Measurements from ENCODE around the gene PRKG2.
A peak's percentile ranks its signal among the peaks of the same experiment; 100 is the strongest.

Gene PRKG2

DNA sequence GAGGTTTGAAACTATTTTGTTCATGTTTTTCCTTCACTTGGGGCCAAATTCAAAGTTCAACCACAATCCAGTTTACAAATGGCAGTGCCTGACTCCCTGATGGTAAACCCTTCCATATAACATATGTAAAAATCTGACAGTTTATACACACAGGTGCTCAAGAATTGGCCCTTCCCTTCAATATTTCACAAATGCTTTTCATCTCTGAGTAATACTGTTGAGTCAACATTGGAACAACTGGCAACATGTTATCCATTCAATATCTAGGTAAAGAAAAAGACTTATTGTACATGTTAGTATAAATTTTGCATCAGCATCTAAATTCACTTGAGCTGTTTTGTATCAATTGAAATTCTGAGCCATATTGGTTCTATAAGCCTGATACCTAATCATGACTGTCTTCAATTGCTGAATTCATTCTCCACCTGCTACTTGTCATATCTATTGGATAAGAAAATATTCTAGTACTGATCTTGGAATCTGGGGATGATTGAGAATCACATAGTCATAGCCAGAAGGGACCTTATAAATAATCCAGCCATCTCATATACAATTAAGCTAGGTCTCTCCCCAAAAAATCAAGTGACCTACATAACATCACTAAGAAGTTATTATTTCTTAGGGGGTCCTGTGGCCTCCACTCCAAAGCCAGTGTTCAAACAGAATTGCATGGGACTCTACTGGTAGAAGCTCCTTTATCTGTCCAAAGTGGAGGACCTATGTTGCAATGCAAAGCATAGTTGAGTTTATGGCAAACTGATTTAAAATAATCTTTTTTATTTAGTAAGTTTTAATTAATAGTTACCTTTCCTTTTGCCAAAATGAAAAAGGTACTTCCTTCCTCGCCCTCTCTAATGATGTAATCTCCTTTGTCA is 61.9 kb downstream of the PRKG2 start:
- DNase-seq, result no peak

DNA sequence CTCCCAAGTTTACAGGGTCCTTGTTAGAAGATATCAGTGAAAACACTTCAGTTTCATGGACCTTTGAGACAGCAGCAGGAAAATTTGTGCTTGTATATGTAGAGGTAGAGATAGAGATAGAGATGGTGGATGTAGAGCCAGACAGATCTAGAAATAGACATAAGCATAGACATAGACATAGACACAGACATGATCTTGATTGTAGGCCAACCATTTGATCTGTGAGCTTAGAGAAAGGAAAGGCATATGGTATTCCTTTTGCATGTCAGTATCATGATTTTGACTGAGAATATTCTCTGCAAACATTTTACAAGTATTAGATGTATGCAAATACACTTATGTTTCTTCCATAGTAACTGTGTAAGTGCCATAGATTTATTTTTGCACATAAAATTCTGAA is 65.0 kb downstream of the PRKG2 start:
- DNase-seq, result no peak

DNA sequence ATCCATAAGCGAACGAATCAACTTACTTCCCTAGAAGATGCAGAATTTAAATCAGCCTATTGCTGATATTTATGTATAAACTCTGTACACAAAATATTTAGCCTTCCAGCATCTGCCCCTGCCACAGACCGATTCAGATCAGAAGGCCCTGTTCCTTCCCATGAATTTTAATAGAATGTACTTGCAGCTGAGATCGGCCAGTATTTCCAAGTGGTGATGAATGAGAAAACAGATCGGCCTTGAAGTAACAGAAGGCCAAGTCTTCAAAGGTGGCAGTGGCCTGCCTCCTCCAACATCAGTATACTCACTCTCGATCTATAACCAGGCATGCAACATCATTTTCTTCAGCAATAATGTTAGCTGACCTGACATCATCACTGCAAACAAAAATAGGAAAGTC is 66.4 kb downstream of the PRKG2 start:
- DNase-seq, result no peak

DNA sequence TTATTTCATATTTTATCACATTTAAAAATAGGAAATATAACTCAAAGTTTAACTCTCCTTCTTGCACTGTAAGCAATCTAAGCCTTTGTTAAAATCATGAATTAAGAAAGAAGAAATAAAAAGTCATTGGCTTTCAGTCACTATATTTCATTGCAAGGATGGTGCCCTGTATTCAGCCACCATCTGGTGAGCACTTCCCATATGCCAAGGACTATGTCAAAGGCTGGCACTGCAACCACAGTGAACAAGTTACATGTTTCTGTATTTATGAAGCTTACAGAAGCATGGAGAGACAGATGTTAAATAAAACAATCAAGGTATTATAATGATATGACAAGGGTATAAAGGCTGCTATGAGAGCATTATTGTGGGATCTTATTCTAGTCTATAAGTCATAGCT is 68.6 kb downstream of the PRKG2 start:
- no peak for DNase-seq

DNA sequence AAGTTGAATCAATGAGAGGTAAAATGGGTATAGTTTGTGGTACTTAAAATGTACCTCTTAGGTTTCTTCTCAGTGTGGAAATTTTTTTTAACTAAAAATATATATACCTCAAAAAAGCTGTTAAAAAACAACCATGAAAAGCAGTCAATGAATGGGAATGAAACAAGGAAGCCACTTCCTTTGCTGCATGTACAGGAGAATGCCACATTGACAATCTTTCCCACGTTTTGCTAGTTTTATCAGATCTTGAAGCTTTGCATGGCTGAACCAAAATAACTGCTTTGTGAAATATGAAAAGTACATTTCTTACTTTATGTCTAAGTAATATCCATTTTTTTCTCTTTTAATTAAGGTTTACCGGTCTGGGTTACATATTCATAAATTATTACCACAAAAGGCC is 71.8 kb downstream of the PRKG2 start:
- no peak for DNase-seq

DNA sequence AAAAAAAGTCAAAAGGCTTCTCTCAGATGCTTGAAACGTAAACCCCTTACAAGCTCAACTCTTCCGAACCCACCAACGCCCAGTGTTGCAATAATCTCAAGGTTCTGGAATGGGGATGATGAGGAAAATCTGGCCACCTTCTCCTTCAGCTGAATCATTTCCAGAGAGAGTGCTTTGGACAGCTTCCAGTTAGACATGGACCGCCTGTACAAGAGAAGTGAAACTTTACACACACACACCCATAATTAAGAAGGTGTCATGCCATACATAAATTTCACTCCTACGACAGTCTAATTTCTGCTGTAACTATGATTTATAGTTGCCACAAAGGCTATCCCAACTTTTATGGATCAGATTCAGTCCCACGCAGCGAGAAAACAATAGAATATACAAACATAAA is 72.3 kb downstream of the PRKG2 start:
- DNase-seq, result no peak

DNA sequence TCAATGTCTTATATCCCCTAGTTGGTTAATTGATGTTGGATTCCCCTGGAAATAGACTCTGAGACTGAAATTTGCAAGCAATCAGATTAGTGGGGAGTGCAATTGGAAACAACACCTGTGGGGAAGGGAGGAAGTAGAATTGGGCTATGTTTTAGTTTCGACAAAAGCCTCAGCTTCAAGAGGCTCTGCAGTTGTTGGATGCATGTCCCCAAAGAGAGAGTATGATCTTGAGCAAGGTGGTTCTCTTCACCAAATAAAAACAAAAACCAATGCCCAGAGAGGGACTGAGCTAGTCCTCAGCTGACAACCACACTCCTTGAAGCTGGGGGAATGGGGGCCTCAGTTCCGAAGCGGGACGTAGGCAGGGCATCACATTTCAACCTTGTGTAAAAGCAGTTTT is 77.1 kb downstream of the PRKG2 start:
- no peak for DNase-seq

DNA sequence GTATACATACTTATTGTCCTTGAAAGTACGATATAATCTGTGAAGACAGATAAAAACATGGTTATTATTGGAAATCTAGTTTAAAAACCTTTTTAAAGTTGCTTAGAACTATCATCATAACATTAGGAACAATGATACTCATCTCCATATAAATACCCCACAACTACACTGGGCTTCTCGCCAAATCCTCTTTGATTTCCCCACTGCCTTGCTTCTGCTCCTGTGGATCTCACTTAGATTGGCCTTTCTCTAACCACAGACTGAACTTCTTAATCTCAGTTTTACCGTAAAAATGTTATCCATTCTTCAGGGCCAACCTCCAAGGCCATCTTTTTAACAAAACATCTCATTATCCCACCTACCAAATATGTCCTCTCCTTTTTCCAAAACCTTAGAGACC is 77.6 kb downstream of the PRKG2 start:
- DNase-seq, result no peak

DNA sequence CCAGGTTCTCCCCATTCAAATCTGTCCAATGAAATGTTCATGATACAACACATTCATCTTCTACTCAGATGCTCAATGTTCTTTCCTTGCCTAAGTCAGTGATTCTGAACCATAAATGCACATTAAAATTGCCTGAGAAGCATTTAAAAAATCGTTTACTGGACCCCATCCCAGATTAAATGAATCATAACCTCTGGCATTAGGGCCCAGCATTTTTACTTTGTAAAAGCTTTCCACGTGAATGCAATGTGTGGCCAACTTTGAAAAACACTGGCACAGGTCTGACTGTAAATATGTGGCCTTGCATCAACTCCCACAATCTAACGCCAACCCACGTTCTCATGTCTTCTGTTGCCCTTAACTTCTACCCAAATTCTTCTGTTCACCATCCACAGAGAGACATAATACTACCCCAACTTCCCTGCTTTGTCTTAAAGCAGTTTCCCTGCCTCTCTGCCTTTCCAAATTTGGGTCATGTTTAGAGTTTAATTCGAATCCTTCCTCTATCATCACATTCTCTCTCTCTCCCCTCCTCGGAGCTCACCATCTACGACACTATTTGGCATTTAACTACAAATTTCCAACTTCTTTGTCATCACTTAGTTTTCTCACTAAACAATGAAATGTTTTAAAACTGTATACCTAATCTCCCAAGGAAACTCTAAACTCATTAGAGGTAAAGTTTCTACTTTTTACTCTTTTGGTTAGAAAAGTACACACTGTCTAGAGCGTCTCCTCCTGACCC is 78.7 kb downstream of the PRKG2 start:
- DNase-seq, result peak; percentile 15

DNA sequence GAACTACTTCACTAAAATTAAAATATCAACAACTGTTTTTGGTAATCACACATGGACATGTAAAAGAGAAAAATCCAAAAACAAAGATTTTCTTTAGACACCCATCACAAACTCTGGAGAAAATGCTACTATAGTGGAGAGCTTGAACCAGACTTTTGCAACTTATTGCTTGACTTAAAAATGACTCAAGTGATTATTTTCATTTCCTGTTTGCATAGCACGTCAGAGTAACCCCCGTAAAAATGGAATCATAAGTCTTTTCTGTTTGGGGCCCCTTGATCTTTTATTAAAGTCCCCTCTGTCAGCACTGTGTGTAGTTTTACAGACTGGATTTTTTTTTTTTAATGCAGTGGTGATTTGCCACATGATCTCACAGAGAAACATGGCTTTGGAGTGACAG is 79.5 kb downstream of the PRKG2 start:
- no peak for DNase-seq

DNA sequence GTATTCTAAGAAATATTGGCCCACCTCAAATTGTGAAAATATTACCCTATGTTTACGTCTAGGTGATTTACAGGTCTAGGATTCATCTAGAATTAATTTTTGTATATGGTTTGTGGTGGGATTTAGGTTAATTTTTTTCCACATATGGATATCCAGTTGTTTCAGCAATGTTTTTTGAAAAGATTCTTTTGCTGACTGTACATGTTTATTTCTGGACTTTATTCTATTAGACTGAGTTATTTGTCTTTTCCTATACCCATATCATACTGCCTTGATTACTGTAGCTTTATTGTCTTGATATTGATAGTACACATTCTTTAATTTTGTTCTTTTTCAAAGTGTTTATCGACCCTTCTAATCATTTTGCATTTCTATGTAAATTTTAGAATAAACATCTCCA is 83.5 kb downstream of the PRKG2 start:
- no peak for DNase-seq

DNA sequence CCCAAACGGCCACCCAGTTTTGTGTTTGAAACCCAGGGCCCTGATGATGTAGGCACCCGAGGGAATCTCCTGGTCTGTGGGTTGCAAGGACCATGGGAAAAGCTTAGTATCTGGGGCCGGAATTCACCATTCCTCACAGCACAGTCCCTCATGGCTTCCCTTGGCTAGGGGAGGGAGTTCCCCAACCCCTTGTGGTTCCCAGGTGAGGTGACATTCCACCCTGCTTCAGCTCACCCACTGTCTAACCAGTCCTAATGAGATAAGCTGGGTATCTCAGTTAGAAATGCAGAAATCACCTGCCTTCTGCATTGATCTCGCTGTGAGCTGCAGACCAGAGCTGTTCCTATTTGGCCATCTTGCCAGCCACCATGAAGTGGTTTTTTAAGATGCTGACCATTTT is 84.0 kb downstream of the PRKG2 start:
- DNase-seq, result no peak

DNA sequence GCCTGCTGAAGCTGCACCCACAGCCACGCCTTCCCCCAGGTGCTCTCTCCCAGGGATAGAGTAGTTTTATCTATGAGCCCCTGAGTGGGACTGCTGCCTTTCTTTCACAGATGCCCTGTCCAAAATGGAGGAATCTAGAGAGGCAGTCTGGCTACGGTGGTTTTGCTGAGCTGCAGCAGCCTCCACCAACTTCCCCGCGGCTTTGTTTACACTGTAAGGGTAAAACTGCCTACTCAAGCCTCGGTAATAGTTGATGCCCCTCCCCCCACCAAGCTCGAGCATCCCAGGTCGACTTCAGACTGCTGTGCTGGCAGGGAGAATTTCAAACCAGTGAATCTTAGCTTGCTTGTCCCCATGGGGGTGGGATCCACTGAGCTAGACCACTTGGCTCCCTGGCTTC is 84.5 kb downstream of the PRKG2 start:
- no peak for DNase-seq

DNA sequence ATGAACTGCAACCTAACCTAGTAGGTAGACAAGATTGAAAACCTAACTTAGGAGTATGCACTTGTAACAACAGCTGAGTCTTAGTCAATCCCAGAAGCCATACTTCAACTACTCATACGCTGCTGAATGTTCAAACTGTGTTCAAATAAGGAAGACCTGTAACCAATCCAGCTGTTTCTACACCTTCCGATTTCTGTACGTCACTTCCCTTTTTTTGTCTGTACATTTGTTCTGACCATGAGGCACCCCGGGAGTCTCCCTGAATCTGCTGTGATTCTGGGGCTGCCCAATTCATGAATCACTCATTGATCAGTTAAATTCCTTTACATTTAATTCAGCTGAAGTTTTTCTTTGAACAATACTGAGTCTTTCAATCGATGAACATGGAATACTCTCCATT is 95.0 kb downstream of the PRKG2 start:
- DNase-seq, result no peak

DNA sequence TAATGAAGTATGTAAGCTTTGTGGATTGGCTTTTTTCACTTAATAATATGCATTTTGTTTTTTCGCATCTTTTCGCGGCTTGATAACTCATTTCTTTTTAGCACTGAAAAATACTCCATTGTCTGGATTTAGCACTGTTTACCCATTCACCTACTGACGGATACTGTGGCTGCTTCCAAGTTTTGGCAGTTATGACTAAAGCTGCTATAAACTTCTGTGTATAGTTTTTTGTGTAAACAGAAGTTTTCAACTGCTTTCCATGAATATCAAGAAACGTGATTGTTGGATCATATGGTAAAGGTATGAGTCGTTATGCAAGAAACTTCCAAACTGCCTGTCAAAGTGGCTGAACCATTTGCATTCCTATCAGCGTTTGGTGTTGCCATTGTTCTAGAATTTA is 96.9 kb downstream of the PRKG2 start:
- DNase-seq, result no peak

DNA sequence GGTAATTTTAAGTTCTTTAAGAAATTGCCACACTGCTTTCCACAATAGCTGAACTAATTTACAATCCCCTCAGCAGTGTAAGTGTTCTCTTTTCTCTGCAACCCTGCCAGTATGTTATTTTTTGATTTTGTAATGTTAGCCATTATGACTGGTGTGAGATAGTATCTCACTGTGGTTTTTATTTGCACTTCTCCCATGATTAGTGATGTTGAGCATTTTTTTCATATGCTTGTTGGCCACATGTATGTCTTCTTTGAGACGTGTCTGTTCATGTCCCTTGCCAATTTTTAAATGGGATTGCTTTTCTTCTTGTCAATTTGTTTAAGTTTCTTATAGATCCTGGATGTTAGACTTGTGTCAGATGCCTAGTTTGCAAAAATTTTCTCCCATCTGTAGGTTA is 98.5 kb downstream of the PRKG2 start:
- no peak for DNase-seq

DNA sequence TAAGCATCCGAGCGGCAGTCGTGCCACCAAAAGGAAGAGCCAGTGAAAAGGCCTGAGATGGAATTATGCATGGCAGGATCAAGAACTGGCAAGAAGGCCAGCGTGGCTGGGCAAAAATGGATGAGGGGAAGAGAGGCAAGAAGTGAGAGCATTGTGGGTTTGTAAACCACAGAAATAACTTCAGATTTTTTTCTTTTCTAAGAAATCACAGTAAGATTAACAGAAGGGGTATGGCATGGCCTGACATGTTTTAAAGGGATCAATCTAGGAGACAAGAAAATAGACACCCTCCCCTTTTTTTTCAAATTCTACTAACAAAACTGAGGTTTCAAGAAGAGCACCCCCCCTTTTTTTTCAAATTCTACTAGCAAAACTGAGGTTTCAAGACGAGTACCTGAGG is 102.0 kb downstream of the PRKG2 start:
- DNase-seq, result no peak

DNA sequence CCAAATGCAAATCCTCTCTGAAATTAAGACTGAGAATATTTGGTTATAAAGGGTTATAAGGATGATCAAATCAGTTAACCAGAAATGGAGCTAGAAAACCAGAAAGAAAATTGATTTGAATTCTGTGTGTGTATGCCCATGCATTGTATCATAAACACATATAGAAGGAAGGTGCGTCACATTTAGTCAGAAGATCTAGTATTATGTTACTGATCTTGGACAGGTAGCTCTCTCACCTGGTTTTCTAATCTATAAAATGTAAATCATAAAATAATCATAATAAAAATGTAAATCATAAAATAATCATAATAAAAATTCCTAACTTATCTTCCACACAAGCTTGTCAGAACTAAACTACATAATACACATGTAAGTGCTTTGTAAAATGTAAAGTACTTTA is 105.7 kb downstream of the PRKG2 start:
- no peak for DNase-seq

DNA sequence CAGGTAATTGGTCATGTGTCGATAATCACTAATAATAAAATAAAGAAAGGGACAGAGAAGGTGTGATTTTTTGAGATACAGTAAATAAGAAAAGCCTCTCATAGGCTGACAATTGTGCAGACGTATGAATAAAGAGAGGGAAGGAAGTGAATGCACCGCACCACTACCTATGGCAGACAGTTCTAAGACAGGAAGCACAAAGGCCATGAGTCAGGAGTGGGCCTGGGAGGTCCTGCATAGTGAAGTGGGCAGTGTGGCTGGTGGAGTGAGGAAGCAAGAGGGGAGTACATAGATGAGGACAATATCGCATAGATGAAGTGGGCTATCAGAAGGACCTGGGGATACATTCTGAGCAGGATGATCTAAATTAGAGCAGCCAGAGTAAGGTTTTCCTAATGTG is 108.9 kb downstream of the PRKG2 start:
- DNase-seq, result no peak

DNA sequence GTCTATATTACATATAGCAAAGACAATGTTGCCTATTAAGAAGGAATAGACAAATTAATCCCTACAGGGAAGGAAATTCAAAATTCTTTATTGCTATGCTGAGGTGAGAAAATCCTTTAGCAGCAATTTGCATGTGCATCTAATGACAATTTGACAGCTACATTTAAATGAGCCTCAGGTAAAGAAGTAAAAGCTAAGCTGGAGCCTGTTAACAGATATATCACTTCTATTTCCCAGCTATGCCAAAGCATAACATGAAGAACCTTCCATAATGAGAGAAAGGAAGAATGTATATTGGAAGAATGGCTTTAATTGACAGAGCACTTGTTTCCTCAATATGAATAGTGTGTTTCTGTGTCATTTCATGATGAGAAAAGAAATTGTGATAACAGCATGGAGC is 112.9 kb downstream of the PRKG2 start:
- DNase-seq, result no peak

DNA sequence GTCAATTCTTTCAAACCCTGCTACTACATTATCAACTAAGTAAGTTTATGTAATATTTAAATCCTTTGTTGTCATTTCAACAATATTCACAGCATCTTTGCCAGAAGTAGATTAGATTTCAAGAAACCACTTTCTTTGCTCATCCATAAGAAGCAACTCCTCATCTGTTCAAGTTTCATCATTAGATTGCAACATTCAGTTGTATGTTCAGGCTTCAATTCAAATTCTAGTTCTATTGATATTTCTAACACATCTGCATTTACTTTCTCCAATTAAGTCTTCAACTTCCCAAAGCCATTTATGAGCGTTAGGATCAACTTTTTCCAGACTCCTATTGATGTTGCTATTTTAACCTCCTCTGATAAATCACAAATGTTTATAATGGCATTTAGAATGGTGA is 118.5 kb downstream of the PRKG2 start:
- no peak for DNase-seq

DNA sequence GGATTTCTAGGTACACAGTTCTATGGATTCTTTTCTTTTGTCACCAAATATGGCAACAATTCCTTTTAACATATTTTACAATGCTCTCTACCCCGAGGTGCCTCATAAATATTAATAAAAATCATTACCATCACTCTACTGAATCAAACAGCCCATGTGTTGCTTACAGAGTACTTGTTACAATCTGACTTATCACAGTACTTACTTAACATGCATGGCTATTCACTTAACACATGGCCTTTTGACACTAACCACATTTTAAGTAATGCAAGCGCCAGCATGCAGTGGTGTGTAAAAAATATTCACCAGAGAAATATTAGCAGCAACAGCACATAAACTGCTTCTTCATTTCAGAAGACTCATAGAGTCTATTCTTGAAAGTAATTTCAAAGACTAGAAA is 119.6 kb downstream of the PRKG2 start:
- DNase-seq, result no peak

DNA sequence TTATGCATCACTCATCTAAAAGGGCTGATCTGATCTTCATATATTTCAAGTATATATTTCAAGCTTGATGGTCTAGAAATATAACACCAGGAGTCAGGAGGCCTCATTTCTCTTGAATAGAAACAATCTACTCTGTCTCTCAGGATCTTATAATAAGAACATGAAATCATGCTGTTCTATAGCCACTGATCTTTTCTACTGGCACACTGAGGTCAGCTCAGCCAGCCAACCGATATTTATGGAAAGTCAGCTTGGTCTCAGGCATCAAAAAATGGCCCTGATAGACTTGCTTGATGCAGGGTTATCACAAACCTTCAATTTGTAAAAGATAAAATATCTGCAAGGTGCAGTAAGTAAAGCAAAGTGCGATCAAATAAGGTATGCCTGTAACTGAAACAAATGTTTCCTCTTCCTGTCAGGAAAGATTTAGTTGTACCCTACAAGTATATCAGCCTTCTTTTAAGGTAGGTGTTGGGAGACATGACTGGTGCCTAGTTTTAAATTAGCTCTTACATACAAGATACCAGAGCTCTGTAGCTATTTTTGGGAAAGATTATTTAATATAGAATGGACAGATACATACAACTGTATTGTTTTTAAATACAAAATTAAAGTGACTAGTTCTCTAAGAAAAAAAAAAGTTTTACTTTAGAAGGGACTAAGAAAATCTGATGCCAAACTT is 121.2 kb downstream of the PRKG2 start:
- no peak for DNase-seq

DNA sequence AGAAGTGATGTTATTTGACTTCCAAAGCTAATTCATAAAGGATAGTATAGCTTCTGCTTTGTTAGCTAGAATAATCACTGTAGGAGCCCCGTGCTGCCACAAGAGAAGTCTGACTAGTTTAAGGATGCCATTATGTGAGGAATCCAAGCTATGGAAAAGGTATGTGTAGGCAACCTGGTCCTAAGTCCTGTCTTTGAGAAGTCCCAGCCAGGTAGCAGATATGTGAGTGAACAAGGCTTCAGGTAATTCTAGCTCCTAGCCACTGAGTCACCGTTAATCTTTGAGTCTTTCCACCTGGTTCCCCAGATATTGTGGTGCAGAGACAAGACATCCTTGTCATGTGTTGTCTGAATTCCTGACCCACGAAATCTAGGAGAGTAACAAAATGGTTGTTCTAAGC is 129.0 kb downstream of the PRKG2 start:
- no peak for DNase-seq

Measured in amniotic stem cell (primary cell).